Stimulated activated CD4-positive, alpha-beta T cell treated with anti-CD3 and anti-CD28 coated beads, Interleukin-1b, Interleukin-23, amount 100 ng/mL, for 24 hours (primary cell): ENCODE measurements around the gene EPG5.

Experiments
- DNase-seq, 4 experiments: peaks; one replicate each; pipeline ENCODE4 v3.0.0-alpha.2; 2020; ENCODE audit warnings: low read depth in 4 of 4, low spot score in 1 of 4

The EPG5 gene

DNA sequence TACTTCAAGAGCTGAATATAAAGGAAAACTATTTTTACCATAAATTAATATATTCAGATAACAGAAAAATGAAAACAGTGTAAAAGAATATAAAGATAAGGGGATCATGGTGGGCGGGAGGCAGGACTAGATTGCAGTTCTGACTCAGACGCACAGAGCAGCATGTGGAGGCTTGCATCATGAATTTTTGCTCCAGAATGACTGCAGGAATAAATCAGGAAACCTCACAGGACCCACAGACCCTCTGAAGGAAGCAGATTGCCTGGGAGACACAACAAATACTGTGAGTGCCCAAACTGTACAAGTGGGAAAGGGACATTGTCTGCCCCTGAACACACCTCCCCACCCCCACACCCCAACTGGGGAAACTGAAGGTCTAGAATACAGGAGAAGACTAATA is 160.9 kb downstream of the EPG5 start:
- no peak for DNase-seq

DNA sequence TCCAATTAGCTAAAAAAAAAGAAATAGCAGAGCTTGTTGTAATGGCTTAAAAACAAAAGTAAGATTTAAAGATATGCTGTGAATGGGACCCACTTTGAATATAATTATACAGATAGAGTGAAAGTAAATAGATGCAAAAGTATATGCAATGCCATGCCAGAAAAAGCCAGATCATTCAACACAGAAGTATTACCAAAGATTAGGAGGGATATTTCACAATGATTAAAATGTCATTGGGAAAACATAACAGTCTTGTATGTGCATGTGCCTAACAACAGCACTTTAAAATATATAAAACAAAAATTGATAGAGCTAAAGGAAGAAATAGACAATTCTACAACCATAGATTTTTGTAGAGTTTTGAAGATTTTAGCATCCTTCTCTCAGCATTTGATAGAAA is 161.6 kb downstream of the EPG5 start:
- DNase-seq: no peak

DNA sequence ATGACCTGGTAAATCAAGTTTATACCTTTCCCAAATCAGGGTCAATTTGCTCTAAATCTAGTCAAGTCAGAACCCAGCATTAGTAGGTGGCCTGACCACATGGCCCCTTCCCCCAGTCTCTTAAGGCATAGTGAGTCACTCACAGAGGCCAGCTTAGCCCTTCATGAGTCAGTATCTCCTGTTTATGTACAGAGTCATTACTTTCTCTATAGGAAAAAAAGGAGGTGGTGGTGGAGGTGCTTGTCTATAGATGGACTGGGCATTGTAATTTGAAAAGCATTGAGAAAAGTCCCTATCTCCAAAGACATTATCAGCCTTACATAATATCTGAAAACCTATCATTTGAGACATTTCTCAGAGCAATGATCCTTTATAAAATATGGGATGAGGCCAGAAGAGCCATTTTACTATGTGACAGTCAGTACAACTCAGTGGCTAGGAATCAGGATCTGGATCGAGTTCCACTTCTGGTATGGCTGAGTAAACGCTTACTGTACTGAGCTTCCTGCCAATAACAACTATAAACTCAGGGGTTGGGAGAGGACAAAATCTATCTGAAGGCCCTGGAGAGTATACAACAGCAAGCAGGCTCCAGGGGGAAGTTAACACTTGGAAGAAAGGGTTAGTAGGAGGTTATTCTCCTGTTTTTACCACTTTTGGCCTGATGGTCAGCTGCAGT is 164.2 kb downstream of the EPG5 start:
- DNase-seq: no peak

DNA sequence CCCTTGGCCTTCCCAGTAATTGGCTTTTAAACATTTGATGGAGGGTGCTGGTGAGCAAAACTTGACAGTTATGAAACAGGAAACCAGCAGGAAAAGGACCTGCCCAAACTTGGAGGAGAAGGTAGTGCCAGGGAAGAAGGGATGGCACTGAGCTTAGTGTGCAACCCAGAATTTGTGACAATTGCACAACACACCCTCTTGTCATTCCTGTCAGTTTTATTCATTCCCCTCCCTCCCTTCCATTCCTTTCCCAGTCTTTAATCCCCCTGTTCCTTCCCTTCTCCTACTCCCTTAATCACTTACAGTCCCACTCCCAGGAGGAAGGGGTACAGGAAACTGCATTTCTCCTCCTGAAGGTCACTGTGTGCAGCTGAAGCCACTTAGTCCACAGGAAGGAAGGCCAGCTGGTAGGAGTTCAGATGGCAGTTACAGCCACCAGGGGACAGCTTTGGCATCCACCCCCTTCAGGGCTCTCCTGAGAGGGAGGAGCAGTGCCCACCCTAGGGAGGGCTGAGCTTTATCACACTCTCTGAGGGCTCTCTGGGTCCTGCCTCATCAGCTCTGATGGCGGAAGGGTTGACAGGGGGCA is 165.6 kb downstream of the EPG5 start:
- DNase-seq: no peak
